MCF 10A (cell line): Measurements from ENCODE around the gene ZBTB9. TPM values are rescaled to one million over a fixed set of nuclear protein-coding genes. Genes with fewer than 3 reads are reported as not detected.
A peak's percentile ranks its signal among the peaks of the same experiment; 100 is the strongest.

ENCODE experiments used
- Bru-seq: library from RNA; stranded (reverse); fragments of 400-500 nt; gene quantifications from one replicate; lab custom pipeline; 2021; lab: Mats Ljungman, UMichigan
- BruChase-seq, 2 experiments: library from RNA; stranded (reverse); fragments of 400-500 nt; gene quantifications; one replicate each; lab custom pipeline; 2021; lab: Mats Ljungman, UMichigan
- BruUV-seq: library from RNA; stranded (reverse); fragments of 400-500 nt; replicated peaks from 2 replicates; lab custom pipeline; 2021; lab: Mats Ljungman, UMichigan
- CTCF ChIA-PET: fragments of 300-600 bp; sonication (Branson Sonifier 250); formaldehyde crosslinking; extraction: SDS; loops from one replicate; lab custom pipeline; 2021; ENCODE audit warnings: antibody characterized with exemption, inconsistent platforms; lab: Yijun Ruan, JAX
- POLR2A ChIA-PET: fragments of 300-600, 350-650 bp; sonication (Branson Sonifier 250); formaldehyde crosslinking; extraction: SDS; loops from one replicate; lab custom pipeline; 2020; ENCODE audit warnings: antibody characterized with exemption, inconsistent platforms; lab: Yijun Ruan, JAX
- DNase-seq: peaks from one replicate; pipeline ENCODE4 v3.0.0-alpha.2; 2018; ENCODE audit not compliant: unreplicated experiment
- H3K27ac Mint-ChIP-seq: one replicate; pipeline ENCODE4 v1.8.0; 2022; ENCODE audit warnings: mild to moderate bottlenecking, low read depth, mixed read lengths; ENCODE audit not compliant: unreplicated experiment
- H3K27me3 Mint-ChIP-seq: one replicate; pipeline ENCODE4 v1.8.0; 2022; ENCODE audit warnings: mixed read lengths; ENCODE audit not compliant: insufficient read depth, unreplicated experiment
- H3K36me3 Mint-ChIP-seq: one replicate; pipeline ENCODE4 v1.8.0; 2022; ENCODE audit warnings: mild to moderate bottlenecking, moderate library complexity, mixed read lengths; ENCODE audit not compliant: insufficient read depth, unreplicated experiment
- H3K4me1 Mint-ChIP-seq: one replicate; pipeline ENCODE4 v1.8.0; 2022; ENCODE audit warnings: mixed read lengths; ENCODE audit not compliant: insufficient read depth, unreplicated experiment
- H3K4me3 Mint-ChIP-seq: one replicate; pipeline ENCODE4 v1.8.0; 2022; ENCODE audit warnings: mild to moderate bottlenecking, moderate library complexity, mixed read lengths; ENCODE audit not compliant: unreplicated experiment
- H3K9me3 Mint-ChIP-seq: one replicate; pipeline ENCODE4 v1.8.0; 2022; ENCODE audit warnings: mixed read lengths; ENCODE audit not compliant: unreplicated experiment
- CTCF ChIP-seq: fragments of 200-600 bp; IDR thresholded peaks from one replicate; pipeline ENCODE4 v1.8.0; 2022; ENCODE audit warnings: antibody characterized with exemption, mild to moderate bottlenecking; ENCODE audit not compliant: unreplicated experiment
- intact Hi-C: fragments of 100-400 bp; cut with micrococcal nuclease; formaldehyde crosslinking; loops from 2 replicates; pipeline ENCODE4 v1.14.1; 2022
- long read RNA-seq: library from polyadenylated mRNA; stranded (forward); transcript quantifications from one replicate; pipeline ENCODE4 v2.0.0, GENCODE V29; 2022
- total RNA-seq: library from RNA; stranded (reverse); gene quantifications from 2 replicates; pipeline ENCODE4 v1.2.3, GENCODE V29; 2022

ZBTB9 gene
- total RNA-seq (7.5 and 8.3 TPM in 2 replicates), Bru-seq, nascent RNA (percentile 50 among the genes with signal in this experiment), BruChase-seq, experiment 1, labeled RNA remaining after a 6-hour chase (percentile 17 among the genes with signal in this experiment), BruChase-seq, experiment 2, labeled RNA remaining after a 2-hour chase (not detected)
- long read RNA-seq, transcript ZBTB9-201 (2 exons, 2,716 nt) = major isoform, 21 of 29 reads
- long read RNA-seq, partial matches to known transcripts = 0 of 29 reads
- long read RNA-seq, other reads (novel, unspliced or antisense) = 8 of 29 reads

DNA sequence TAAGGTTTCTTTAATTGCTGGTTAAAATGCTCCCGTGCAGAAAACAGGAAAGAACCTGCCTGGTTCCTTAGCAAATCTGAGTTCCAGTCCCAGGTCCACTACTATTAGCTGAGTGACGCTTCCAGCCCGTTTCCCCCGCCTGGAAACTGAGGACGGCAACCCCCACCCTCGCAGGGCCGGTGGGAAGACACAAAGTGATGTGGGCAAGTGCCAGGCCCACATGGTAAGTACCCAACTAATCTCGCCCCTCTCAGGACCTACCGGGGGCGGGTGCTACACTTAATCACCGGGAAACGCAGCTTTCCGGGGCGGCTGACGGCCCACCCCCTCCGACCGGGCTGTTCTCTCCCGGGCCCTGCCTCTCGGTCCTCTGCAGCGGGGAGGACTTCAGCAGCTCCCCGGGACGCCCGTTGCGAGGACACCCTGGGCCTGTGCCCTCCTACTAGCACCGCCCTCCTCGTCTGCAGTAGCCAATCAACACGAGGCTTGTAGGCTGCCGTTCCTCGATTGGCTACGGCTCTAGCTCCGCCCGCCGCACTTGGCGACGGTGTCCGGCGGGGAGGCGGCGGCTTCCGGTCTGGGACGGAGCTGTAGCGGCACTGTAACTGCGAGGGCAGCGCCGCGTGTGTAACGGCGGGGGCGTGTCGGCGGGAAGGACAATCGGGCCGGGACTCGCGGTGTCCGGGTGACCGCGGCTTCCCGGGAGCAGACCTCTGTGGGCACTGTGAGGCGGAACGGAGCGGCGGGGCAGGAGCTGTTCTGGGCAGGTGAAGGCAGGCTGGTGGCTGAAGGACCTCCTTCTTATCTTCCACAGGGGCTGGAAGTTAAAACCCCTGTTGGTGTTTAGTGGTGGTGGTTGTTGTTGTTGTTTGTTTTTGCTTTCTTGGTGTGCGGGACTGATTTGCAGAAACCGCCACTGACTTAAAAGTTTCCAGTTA is at the start of gene ZBTB9:
Gene ZBTB9, plus strand, starts transcription at position 568 of the 938 bp plus-strand sequence. CDS start 525 bp downstream, outside the sequence.
- H3K9me3 Mint-ChIP-seq = no peaks in the 10 kb centered on the region
- H3K4me1 Mint-ChIP-seq = peaks cover 22% of the 10 kb centered on the region
- DNase-seq = peak; percentile 95
- no peak for TF ChIP-seq CTCF
- H3K4me3 Mint-ChIP-seq = peak within 1 kb of the TSS; percentile 89
- peak within 1 kb of the TSS; percentile 72 for H3K27ac Mint-ChIP-seq
- CTCF ChIA-PET = interaction anchor here (0.5 to 1.6 kb wide), 6 partner anchors 15 to 477 kb away, joined by 3 to 6 read pairs (median 3); no protein-coding TSS in a partner anchor
- intact Hi-C loops = loop anchor here (1.0 kb wide), 1 partner anchor 125 kb away; no protein-coding TSS in a partner anchor
- no peaks in the 10 kb centered on the region for H3K27me3 Mint-ChIP-seq
- POLR2A ChIA-PET = interaction anchor here (0.6 to 3.1 kb wide), 39 partner anchors 9 to 971 kb away, joined by 3 to 23 read pairs (median 4); partner anchors contain the start of genes BAK1, CUTA, ITPR3 and RGL2
- peaks cover 16% of the 10 kb centered on the region for H3K36me3 Mint-ChIP-seq
- TSS peak; percentile 95 for BruUV-seq

DNA sequence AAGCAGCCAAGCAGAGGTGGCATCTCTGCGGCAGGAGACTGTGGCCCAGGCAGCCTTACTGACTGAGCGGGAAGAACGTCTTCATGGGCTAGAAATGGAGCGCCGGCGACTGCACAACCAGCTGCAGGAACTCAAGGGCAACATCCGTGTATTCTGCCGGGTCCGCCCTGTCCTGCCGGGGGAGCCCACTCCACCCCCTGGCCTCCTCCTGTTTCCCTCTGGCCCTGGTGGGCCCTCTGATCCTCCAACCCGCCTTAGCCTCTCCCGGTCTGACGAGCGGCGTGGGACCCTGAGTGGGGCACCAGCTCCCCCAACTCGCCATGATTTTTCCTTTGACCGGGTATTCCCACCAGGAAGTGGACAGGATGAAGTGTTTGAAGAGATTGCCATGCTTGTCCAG is 49.5 kb upstream of the ZBTB9 start:
- H3K4me1 Mint-ChIP-seq = peaks cover 7% of the 10 kb centered on the region
- no TSS peak for BruUV-seq
- no peaks in the 10 kb centered on the region for H3K27me3 Mint-ChIP-seq

DNA sequence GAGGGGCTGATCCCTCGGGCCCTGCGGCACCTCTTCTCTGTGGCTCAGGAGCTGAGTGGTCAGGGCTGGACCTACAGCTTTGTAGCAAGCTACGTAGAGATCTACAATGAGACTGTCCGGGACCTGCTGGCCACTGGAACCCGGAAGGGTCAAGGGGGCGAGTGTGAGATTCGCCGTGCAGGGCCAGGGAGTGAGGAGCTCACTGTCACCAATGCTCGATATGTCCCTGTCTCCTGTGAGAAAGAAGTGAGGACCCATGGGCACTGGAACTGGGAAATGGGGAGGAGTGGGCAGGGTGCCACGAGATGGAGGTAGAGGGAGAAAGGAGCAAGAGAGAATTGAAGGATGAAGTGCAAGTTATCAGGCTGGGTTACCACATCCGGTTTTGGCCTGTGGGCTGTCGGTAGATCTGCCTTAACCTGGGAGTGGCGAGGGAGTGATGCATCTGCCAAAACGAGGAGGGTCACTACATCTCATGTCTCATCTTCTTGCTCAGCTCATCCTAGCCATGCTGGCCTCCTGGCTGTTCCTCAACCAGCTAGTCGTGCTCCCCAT is 48.9 kb upstream of the ZBTB9 start:
- Mint-ChIP-seq H3K9me3 (no peaks in the 10 kb centered on the region), H3K36me3 (peaks cover 26% of the 10 kb centered on the region), H3K27ac (peak overlapping the region; percentile 23), H3K4me3 (no peak overlapping the region), H3K27me3 (no peaks in the 10 kb centered on the region), H3K4me1 (peaks cover 9% of the 10 kb centered on the region)
- no peak for TF ChIP-seq CTCF
- DNase-seq = no peak
- intact Hi-C loops = no loop called here
- no TSS peak for BruUV-seq
- POLR2A ChIA-PET = no interaction called here
- CTCF ChIA-PET = interaction anchor here (0.7 to 1.9 kb wide), 4 partner anchors 9 to 389 kb away, joined by 3 to 5 read pairs (median 3); no protein-coding TSS in a partner anchor

More for the DNA sequence above, 49.5 kb upstream of the ZBTB9 start:
- DNase-seq = no peak
- Mint-ChIP-seq H3K4me3 (no peak overlapping the region), H3K9me3 (no peaks in the 10 kb centered on the region), H3K27ac (no peak overlapping the region), H3K36me3 (peaks cover 32% of the 10 kb centered on the region)
- ChIA-PET CTCF (interaction anchor here (0.7 to 1.9 kb wide), 2 partner anchors 14 to 388 kb away, joined by 3 to 5 read pairs; no protein-coding TSS in a partner anchor), POLR2A (no interaction called here)
- intact Hi-C loops = no loop called here
- no peak for TF ChIP-seq CTCF
